Naive B cell (primary cell): ENCODE results near the gene RABL2A. TPM values are rescaled to one million over a fixed set of nuclear protein-coding genes. Genes with fewer than 3 reads are reported as not detected.
"Not testable (repeated sequence)": the region's sequence is repeated elsewhere in the genome, so short reads cannot be mapped to it uniquely, and the experiment has no call there.

Source experiments
- ATAC-seq, 2 donors: fragments of 150-1000 bp; cut with Tn5 transposase; 2 replicates each; pipeline ENCODE4 v1.10.0; 2021; ENCODE audit warnings: low read depth in 2 of 2, mild to moderate bottlenecking in 2 of 2, moderate library complexity in 2 of 2
- DNase-seq: peaks from one replicate; pipeline ENCODE4 v3.0.0; 2022
- H3K27ac Mint-ChIP-seq, 6 donors: one replicate each; pipeline ENCODE4 v1.8.0; 2020 to 2022; ENCODE audit warnings: mild to moderate bottlenecking in 6 of 6, mixed read lengths in 6 of 6, moderate library complexity in 5 of 6, inconsistent platforms in 2 of 6
- H3K27me3 Mint-ChIP-seq, 3 donors: one replicate each; pipeline ENCODE4 v1.8.0; 2021 to 2022; ENCODE audit warnings: mixed read lengths in 3 of 3, mild to moderate bottlenecking in 1 of 3
- H3K36me3 Mint-ChIP-seq, 2 donors: one replicate each; pipeline ENCODE4 v1.8.0; 2020 to 2022; ENCODE audit warnings: mixed read lengths in 2 of 2, inconsistent platforms in 1 of 2, mild to moderate bottlenecking in 1 of 2
- H3K4me1 Mint-ChIP-seq, 3 donors: one replicate each; pipeline ENCODE4 v1.8.0; 2020 to 2022; ENCODE audit warnings: mixed read lengths in 3 of 3, inconsistent platforms in 1 of 3, mild to moderate bottlenecking in 1 of 3, moderate library complexity in 1 of 3
- H3K4me3 Mint-ChIP-seq, 8 donors: one replicate each; pipeline ENCODE4 v1.8.0; 2020 to 2022; ENCODE audit warnings: mild to moderate bottlenecking in 8 of 8, mixed read lengths in 8 of 8, moderate library complexity in 8 of 8, inconsistent platforms in 2 of 8
- H3K9me3 Mint-ChIP-seq, 7 donors: one replicate each; pipeline ENCODE4 v1.8.0; 2020 to 2022; ENCODE audit warnings: mixed read lengths in 7 of 7, mild to moderate bottlenecking in 5 of 7, inconsistent platforms in 2 of 7, moderate library complexity in 1 of 7
- polyA plus RNA-seq, 6 donors: library from polyadenylated mRNA; unstranded; fragments of 300-500 nt; fragmentation: Illumina TruSeq; gene quantifications; one replicate each; pipeline ENCODE4 v1.2.3, GENCODE V29; 2021; ENCODE audit warnings: low read depth in 6 of 6

Gene RABL2A
- polyA plus RNA-seq, 6 donors from 2014 or later: 11.3 to 19.7 (median 16.6) TPM

DNA sequence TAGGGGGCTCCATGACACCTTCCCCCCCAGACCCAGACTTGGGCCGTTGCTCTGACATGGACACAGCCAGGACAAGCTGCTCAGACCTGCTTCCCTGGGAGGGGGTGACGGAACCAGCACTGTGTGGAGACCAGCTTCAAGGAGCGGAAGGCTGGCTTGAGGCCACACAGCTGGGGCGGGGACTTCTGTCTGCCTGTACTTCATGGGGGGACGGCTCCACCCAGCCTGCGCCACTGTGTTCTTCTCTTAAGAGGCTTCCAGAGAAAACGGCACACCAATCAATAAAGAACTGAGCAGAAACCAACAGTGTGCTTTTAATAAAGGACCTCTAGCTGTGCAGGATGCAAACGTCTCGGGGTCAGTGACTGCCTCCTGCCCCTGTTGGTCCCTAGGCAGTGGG, 28.3 kb upstream of the RABL2A start:
- not testable (repeated sequence) for H3K4me3 Mint-ChIP-seq, H3K36me3 Mint-ChIP-seq, H3K27ac Mint-ChIP-seq, H3K4me1 Mint-ChIP-seq, H3K9me3 Mint-ChIP-seq, H3K27me3 Mint-ChIP-seq, ATAC-seq, DNase-seq

DNA sequence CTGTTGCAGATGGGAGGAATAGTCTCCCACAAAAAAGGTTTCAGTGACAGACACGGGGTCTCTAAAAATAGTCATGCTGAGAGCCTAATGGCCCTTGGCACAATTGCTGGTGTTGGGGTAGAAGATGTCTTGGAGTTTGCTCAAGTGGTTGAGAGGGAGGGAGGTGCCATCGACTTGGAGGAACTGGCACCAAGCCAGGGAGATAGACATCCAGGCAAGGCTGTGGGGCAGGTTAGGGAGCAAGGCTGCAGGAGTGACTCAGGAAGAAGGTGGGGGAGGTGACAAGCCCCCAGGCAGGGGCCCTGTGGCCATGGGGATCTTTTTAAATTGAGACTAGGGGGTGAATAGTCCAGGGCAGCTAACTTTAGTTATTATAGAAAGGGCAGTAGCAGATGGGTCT, 27.9 kb upstream of the RABL2A start:
- ATAC-seq, H3K4me1 Mint-ChIP-seq, H3K27me3 Mint-ChIP-seq, DNase-seq, H3K9me3 Mint-ChIP-seq, H3K4me3 Mint-ChIP-seq, H3K27ac Mint-ChIP-seq, H3K36me3 Mint-ChIP-seq: not testable (repeated sequence)

DNA sequence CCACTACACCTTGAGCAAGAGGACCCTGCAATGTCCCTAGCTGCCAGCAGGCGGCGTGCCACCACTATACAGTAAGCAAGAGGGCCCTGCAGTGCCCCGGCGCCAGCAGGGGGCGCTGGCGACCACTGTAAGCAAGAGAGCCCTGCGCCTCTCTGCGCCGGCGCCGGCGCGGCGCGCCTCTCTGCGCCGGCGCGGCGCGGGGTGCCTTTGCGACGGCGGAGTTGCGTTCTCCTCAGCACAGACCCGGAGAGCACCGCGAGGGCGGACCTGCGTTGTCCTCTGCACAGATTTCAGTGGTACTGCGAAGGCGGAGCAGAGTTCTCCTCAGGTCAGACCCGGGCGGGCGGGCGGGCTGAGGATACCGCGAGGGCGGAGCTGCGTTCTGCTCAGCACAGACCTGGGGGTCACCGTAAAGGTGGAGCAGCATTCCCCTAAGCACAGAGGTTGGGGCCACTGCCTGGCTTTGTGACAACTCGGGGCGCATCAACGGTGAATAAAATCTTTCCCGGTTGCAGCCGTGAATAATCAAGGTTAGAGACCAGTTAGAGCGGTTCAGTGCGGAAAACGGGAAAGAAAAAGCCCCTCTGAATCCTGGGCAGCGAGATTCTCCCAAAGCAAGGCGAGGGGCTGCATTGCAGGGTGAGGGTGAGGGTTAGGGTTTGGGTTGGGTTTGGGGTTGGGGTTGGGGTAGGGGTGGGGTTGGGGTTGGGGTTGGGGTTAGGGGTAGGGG, 24.9 kb upstream of the RABL2A start:
- not testable (repeated sequence) for H3K27ac Mint-ChIP-seq, H3K9me3 Mint-ChIP-seq, H3K27me3 Mint-ChIP-seq, H3K4me1 Mint-ChIP-seq, H3K36me3 Mint-ChIP-seq
- peak in 1 of 2 donors; percentile 11 for ATAC-seq
- peak overlapping the region in 2 of 8 donors; percentile 56 to 72 for H3K4me3 Mint-ChIP-seq
- peak; percentile 48 for DNase-seq

DNA sequence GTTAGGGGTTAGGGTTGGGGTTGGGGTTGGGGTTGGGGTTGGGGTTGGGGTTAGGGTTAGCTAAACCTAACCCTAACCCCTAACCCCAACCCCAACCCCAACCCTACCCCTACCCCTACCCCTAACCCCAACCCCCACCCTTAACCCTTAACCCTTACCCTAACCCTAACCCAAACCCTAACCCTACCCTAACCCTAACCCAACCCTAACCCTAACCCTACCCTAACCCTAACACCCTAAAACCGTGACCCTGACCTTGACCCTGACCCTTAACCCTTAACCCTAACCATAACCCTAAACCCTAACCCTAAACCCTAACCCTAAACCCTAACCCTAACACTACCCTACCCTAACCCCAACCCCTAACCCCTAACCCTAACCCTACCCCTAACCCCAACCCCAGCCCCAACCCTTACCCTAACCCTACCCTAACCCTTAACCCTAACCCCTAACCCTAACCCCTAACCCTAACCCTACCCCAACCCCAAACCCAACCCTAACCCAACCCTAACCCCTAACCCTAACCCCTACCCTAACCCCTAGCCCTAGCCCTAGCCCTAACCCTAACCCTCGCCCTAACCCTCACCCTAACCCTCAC, 24.1 kb upstream of the RABL2A start:
- peaks cover 6 to 9% (median 7%) of the 10 kb centered on the region in 3 donors for H3K4me1 Mint-ChIP-seq
- ATAC-seq (peak; percentile 38 to 41), DNase-seq (no peak)
- H3K27ac Mint-ChIP-seq: peak overlapping the region in 4 of 6 donors; percentile 88 to 95 (median 90)
- H3K27me3 Mint-ChIP-seq: no peaks in the 10 kb centered on the region
- no peaks in the 10 kb centered on the region for H3K9me3 Mint-ChIP-seq
- peak overlapping the region; percentile 78 to 97 (median 94) for H3K4me3 Mint-ChIP-seq
- H3K36me3 Mint-ChIP-seq: no peaks in the 10 kb centered on the region

DNA sequence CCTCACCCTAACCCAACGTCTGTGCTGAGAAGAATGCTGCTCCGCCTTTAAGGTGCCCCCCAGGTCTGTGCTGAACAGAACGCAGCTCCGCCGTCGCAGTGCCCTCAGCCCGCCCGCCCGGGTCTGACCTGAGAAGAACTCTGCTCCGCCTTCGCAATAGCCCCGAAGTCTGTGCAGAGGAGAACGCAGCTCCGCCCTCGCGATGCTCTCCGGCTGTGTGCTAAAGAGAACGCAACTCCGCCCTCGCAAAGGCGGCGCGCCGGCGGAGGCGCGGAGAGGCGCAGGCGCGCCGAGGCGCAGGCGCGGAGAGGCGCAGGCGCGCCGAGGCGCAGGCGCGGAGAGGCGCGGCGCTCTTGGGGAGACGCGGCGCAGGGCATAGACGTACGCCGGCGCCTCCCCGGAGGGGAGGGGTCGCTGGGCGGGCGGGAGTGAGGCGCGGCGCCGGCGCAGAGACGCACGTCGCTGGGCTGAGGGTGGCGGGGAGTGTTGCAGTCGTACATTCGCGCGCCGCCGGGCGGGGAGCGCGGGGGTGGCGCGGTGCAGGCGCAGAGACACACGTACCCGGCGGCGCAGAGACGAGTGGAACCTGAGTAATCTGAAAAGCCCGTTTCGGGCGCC, 23.5 kb upstream of the RABL2A start:
- peak overlapping the region; percentile 88 to 96 (median 94) for H3K27ac Mint-ChIP-seq
- not testable (repeated sequence) for H3K36me3 Mint-ChIP-seq, H3K9me3 Mint-ChIP-seq, H3K4me1 Mint-ChIP-seq, H3K27me3 Mint-ChIP-seq
- DNase-seq: peak; percentile 88
- H3K4me3 Mint-ChIP-seq: peak overlapping the region; percentile 78 to 97 (median 94)
- ATAC-seq: peak; percentile 90 to 97

DNA sequence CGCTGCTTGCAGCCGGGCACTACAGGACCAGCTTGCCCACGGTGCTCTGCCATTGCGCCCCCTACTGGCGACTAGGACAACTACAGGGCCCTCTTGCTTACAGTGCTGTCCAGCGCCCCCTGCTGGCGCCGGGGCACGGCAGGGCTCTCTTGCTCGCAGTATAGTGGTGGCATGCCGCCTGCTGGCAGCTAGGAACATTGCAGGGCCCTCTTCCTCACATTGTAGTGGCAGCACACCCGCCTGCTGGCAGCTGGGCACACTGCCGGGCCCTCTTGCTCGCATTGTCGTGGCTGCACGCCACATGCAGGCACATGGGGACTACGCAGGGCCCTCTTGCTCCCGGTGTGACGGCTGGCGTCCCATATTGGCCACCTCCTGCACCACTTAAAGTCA, 23.0 kb upstream of the RABL2A start:
- not testable (repeated sequence) for H3K36me3 Mint-ChIP-seq, H3K9me3 Mint-ChIP-seq, H3K27me3 Mint-ChIP-seq, H3K4me1 Mint-ChIP-seq
- Mint-ChIP-seq H3K27ac (peak overlapping the region; percentile 88 to 96 (median 94)), H3K4me3 (peak overlapping the region; percentile 78 to 97 (median 94))
- DNase-seq: peak; percentile 94
- ATAC-seq: peak; percentile 8 to 12

DNA sequence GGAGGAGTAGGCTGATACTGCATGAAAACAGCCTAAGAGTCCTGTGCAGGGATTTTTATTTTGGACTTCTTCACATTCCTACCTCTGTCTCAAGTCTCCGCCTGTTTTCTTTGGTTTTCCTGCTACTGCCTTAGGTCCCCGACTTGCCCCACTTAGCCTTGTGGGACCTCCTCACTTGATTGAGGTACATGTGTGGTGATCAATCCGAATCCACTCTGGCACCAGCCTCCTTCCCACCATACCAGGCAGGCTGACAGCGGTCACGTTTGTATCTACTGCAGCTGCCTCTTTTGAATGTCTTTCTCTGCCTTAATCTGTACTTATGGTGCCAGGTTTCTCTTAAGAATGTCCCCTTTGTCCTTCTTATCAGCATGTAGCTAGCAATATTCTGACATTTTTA, 22.4 kb upstream of the RABL2A start:
- H3K4me1 Mint-ChIP-seq, DNase-seq, H3K9me3 Mint-ChIP-seq, H3K36me3 Mint-ChIP-seq, H3K27me3 Mint-ChIP-seq, ATAC-seq: not testable (repeated sequence)
- H3K27ac Mint-ChIP-seq: peak overlapping the region in 5 of 6 donors; percentile 88 to 96 (median 93)
- peak overlapping the region in 6 of 8 donors; percentile 78 to 97 (median 92) for H3K4me3 Mint-ChIP-seq

DNA sequence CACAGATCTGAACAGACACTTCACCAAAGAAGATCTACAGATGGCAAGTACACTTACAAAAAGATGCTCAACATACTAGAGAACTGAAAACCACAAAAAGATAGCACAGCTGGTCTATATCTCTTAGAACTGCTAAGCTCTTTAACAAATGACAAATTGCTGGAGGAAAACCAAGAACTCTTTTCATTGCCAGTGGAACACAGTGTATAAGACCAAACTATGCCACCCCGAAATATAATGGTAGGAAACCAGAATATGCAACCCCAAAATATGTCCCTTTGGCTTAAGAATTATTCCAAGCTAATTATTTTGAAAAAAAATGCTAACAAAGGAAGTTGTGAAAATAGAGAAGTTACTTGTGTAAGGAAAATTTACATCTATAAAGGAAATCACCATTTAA, 21.0 kb upstream of the RABL2A start:
- not testable (repeated sequence) for H3K27ac Mint-ChIP-seq, H3K4me1 Mint-ChIP-seq, H3K36me3 Mint-ChIP-seq, ATAC-seq, H3K27me3 Mint-ChIP-seq, H3K4me3 Mint-ChIP-seq, DNase-seq, H3K9me3 Mint-ChIP-seq

DNA sequence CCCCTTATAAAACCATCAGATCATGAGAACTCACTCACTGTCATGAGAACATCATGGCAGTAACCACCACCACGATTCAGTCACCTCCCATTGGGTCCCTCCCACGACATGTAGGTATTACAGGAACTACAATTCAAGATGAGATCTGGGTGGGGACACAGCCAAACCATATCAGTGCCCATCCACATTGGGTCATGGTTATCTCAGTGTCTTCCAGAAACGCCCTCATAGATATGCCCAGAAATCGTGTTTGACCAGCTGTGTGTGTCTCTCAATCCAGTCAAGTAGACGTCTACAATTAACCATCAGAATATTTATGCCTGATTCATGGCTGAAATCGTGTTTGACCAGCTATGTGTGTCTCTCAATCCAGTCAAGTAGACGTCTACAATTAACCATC, 17.2 kb upstream of the RABL2A start:
- not testable (repeated sequence) for H3K27me3 Mint-ChIP-seq, H3K27ac Mint-ChIP-seq, H3K4me3 Mint-ChIP-seq, H3K36me3 Mint-ChIP-seq, ATAC-seq, DNase-seq, H3K4me1 Mint-ChIP-seq, H3K9me3 Mint-ChIP-seq

DNA sequence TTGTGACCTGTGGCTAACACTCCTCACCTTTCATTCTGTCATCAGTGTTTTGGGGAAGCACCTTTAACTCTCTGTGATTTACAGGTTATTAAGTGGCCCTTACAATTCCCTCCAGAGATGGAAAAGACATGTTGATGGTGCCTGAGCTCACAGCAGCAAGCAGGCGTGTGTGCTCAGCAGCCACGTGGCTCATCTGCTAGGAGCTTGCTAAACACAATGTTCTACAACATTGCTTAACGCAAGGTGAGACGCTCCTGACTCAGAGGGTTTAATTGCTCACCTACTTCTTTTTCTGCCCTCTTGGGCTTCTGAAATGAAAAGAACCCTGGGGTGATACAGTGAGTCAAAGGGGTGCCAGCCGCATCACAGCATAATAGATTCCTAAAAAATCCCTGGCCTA, 6.1 kb upstream of the RABL2A start:
- not testable (repeated sequence) for H3K4me3 Mint-ChIP-seq, H3K36me3 Mint-ChIP-seq, H3K27me3 Mint-ChIP-seq, H3K9me3 Mint-ChIP-seq, H3K27ac Mint-ChIP-seq, ATAC-seq, DNase-seq
- peaks cover 8 to 10% (median 10%) of the 10 kb centered on the region in 3 donors for H3K4me1 Mint-ChIP-seq

DNA sequence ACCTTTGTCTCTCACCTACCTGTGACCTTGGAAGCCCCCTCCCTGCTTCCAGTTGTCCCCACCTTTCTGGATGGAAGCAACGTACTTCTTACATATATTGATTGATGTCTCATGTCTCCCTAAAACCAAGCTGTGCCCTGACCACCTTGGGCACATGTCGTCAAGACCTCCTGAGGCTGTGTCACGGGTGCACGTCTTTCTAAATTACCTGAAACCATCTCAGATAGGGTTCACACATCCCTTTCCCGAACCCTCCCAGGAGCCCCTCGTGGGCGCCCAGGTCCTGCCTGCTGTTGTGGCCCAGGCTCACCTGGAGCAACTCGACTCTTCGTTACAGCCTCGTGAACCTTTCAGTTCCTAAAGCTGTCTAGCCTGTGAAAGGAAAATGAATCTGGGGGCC, 1.2 kb upstream of the RABL2A start:
- not testable (repeated sequence) for ATAC-seq, H3K36me3 Mint-ChIP-seq, H3K9me3 Mint-ChIP-seq, DNase-seq, H3K27me3 Mint-ChIP-seq
- H3K27ac Mint-ChIP-seq: peak overlapping the region; percentile 36 to 96 (median 86)
- peak overlapping the region; percentile 77 to 94 (median 88) for H3K4me3 Mint-ChIP-seq
- peaks cover 21 to 23% (median 22%) of the 10 kb centered on the region in 3 donors for H3K4me1 Mint-ChIP-seq

DNA sequence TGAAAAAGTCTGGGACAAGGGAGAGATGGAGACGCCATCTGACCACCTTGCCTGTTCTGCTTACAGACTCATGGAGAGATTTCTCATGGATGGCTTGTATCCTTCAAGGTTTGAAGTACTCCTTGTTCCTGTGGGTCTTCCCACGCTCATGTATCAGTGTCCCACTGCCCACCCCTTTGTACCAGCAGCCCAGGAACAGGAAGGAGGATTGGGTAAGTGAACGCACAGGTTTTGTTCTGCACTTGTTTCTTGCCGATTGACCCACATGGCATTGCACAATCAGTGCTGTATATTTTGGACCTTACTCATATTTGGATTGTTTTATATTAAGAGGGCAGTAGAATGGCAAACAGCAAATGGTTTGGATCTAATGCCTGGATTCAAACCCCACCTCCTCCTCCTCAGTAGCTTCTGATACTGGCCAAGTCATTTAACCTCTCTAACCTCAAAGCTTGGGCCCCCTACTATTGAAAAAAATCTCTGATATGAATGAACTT, 5.8 kb downstream of the RABL2A start:
- not testable (repeated sequence) for H3K27me3 Mint-ChIP-seq, H3K9me3 Mint-ChIP-seq, DNase-seq, H3K4me3 Mint-ChIP-seq, H3K4me1 Mint-ChIP-seq, H3K36me3 Mint-ChIP-seq, ATAC-seq, H3K27ac Mint-ChIP-seq

DNA sequence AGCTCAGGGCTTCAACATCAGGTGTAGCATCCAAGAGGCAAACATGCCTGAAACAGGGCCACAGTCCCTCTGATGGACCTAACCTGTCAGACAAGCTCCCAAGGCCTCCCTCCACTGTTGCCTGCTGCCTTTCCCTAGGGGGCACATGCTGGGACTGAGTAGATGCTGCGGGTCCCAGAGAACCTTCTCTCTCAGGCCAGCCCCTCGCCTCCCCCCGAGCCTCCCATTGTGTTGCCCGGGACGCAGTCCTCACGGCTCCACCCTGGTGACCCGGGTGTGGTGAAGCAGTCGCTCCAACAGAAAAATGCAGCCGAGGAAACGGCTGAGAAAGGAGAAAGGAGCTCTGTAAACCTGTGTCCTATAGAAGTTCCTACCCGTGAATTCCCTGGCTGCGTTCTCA, 8.3 kb downstream of the RABL2A start:
- H3K27ac Mint-ChIP-seq, H3K27me3 Mint-ChIP-seq, H3K9me3 Mint-ChIP-seq: not testable (repeated sequence)

DNA sequence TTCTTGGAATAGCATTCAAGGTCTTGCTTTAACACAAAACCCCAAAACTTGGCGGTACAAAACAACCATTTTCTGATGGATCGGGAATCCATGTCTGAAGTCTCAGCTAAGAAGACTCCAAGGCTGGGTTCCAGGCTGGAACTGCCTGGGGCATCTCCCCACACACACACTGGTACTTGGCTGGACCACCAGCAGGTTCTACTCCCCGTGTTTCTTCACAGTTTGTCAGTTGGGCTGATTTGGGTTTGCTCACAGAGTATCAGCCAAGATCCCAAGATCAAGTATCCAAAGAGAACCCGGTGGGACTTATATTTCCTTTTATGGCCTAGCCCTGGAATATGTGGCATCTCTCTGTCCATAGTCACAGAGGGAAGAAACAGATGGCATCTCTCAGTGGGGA, 9.2 kb downstream of the RABL2A start:
- DNase-seq, H3K4me1 Mint-ChIP-seq, ATAC-seq, H3K4me3 Mint-ChIP-seq, H3K27ac Mint-ChIP-seq, H3K36me3 Mint-ChIP-seq, H3K9me3 Mint-ChIP-seq, H3K27me3 Mint-ChIP-seq: not testable (repeated sequence)

More for the DNA sequence above, 8.3 kb downstream of the RABL2A start:
- not testable (repeated sequence) for DNase-seq, ATAC-seq, H3K36me3 Mint-ChIP-seq, H3K4me1 Mint-ChIP-seq, H3K4me3 Mint-ChIP-seq
